ENCODE data around the gene KIAA2012.
A peak's percentile ranks its signal among the peaks of the same experiment; 100 is the strongest.

KIAA2012 gene

DNA sequence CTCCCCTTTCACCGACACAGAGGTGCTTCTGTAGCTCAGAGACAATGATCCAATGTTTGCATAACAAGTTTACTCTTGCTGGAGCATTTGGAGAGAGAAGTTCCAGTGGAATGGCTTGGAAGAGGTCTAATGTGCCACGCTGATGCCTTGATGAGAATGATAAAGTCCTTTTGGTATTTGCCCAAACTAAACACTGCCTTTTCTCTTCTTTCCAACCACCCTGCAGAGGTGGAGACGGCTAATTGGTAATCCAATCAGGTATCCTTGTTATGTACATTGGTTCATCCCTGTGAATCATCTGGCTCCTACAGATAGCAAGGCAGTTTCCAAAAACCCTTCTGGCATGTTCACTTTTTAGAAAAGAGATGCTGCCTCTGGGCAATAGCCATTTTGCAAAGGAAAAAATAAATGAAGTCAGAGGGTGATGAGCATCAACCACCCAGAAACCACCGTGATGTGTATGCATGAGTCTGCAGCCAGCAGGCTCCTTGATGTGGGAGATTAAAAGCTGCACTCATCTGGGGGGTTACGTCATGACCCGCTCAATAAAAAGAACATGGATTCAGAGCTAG is 40.6 kb downstream of the KIAA2012 start:
- H3K4me3 ChIP-seq (ENCODE audit: low read depth, low read length): no peak overlapping the region
- peak; percentile 41 for DNase-seq (ENCODE audit: low read depth)
- TF ChIP-seq, protein P1, sequence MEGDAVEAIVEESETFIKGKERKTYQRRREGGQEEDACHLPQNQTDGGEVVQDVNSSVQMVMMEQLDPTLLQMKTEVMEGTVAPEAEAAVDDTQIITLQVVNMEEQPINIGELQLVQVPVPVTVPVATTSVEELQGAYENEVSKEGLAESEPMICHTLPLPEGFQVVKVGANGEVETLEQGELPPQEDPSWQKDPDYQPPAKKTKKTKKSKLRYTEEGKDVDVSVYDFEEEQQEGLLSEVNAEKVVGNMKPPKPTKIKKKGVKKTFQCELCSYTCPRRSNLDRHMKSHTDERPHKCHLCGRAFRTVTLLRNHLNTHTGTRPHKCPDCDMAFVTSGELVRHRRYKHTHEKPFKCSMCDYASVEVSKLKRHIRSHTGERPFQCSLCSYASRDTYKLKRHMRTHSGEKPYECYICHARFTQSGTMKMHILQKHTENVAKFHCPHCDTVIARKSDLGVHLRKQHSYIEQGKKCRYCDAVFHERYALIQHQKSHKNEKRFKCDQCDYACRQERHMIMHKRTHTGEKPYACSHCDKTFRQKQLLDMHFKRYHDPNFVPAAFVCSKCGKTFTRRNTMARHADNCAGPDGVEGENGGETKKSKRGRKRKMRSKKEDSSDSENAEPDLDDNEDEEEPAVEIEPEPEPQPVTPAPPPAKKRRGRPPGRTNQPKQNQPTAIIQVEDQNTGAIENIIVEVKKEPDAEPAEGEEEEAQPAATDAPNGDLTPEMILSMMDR (IDR thresholded peaks at IDR 0.05; ENCODE audit: low read depth, low read length): no peak
- TF ChIP-seq POLR2A (IDR thresholded peaks at IDR 0.05; ENCODE audit: extremely low read depth, insufficient read length) (no peak), MYC (IDR thresholded peaks at IDR 0.05; ENCODE audit: low read depth, low read length) (no peak)
- TF ChIP-seq, protein P2, sequence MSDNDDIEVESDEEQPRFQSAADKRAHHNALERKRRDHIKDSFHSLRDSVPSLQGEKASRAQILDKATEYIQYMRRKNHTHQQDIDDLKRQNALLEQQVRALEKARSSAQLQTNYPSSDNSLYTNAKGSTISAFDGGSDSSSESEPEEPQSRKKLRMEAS (IDR thresholded peaks at IDR 0.05; ENCODE audit: low read depth, low read length): no peak

DNA sequence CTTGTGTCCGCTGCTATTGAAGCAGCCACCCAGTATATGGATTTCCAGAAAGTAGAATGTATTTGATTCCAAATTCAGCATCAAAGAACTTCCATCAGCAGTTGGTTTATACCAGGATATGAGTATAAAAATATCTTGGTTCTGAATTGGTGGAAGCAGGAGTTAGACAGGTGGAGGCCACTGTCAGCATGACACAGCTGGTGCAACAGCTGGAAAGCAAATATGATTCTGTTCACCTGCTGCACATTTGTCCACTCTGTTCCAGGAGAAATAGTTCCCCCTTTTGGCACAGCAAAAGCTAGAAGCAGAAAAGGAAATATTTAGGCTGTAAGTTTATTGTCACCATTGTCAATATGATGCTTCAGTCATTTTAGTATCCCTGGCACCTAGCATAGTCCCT is 41.2 kb downstream of the KIAA2012 start:
- TF ChIP-seq, protein P2 (IDR thresholded peaks at IDR 0.05; ENCODE audit: low read depth, low read length): no peak
- TF ChIP-seq, protein P1 (IDR thresholded peaks at IDR 0.05; ENCODE audit: low read depth, low read length): no peak
- no peak for TF ChIP-seq POLR2A (IDR thresholded peaks at IDR 0.05; ENCODE audit: extremely low read depth, insufficient read length)
- no peak for TF ChIP-seq MYC (IDR thresholded peaks at IDR 0.05; ENCODE audit: low read depth, low read length)

DNA sequence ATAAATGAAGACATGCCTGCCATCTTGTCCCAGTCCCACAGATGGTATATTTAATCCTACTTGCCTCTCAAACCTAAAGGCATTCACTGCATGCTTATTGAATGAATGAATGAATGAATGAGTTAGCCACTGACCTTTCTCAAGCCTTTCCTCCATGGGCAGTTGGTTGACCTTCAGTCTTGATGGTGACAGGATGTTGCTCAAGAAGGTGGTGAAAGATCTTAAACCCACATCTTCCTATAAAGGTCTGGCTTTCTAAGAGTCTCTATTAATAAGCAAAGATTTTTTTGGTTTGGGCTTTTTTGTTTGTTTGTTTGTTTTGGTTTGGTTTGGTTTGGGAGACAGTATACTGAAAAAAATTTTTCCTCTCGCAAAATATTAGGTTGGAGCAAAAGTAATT is 41.7 kb downstream of the KIAA2012 start:
- DNase-seq (ENCODE audit: low read depth): peak; percentile 78
- H3K4me3 ChIP-seq (ENCODE audit: low read depth, low read length): no peak overlapping the region
- TF ChIP-seq, protein P2 (IDR thresholded peaks at IDR 0.05; ENCODE audit: low read depth, low read length): no peak
- TF ChIP-seq, protein P1 (IDR thresholded peaks at IDR 0.05; ENCODE audit: low read depth, low read length): no peak
- TF ChIP-seq MYC (IDR thresholded peaks at IDR 0.05; ENCODE audit: low read depth, low read length) (no peak), POLR2A (IDR thresholded peaks at IDR 0.05; ENCODE audit: extremely low read depth, insufficient read length) (no peak)

More for the DNA sequence above, 41.2 kb downstream of the KIAA2012 start:
- H3K4me3 ChIP-seq (ENCODE audit: low read depth, low read length): no peak overlapping the region
- DNase-seq (ENCODE audit: low read depth): peak; percentile 36

DNA sequence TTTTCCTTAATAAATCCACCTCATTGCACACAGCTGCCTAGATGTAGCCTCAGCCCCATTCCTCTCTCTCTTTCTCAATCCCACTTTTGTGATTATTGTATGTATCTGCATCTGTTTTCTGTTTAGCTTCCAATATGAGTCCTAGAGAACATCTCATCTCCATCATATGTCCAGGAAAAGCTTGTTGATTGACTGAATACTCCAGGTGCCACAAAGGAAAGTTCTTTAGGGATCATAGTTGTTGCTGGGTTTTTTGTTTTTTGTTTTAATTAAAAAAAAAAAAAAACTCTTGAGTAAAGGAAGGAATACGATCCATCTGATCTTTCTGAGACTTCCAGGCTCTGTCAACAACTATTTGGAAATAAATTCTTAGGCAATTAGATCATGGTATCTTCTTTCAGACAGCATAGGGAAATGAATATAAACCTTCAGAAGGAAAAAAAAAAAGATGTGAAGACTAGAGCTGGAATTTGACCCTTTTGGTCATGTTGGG is 42.5 kb downstream of the KIAA2012 start:
- no peak for DNase-seq (ENCODE audit: low read depth)
- TF ChIP-seq POLR2A (IDR thresholded peaks at IDR 0.05; ENCODE audit: extremely low read depth, insufficient read length) (no peak), MYC (IDR thresholded peaks at IDR 0.05; ENCODE audit: low read depth, low read length) (no peak)
- TF ChIP-seq, protein P1 (IDR thresholded peaks at IDR 0.05; ENCODE audit: low read depth, low read length): no peak
- TF ChIP-seq, protein P2 (IDR thresholded peaks at IDR 0.05; ENCODE audit: low read depth, low read length): no peak
- no peak overlapping the region for H3K4me3 ChIP-seq (ENCODE audit: low read depth, low read length)

DNA sequence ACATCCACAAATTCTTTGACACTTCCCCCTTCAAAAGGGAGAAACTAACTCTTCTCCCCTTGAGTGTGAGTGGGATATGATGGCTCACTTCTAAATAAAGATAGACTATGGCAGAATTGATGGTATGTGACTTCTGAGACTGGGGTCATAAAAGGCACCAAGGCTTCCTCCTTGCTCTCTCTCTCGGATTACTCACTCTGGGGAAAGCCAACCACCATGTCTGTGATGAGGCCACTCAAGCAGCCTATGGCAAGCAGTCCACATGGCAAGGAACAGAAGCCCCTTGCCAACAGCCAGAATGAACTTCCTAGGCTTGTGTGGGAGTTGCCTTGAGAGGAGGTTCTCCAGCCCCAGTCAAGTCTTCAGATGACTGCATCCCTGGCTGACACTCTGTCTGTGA is 43.6 kb downstream of the KIAA2012 start:
- peak; percentile 35 for DNase-seq (ENCODE audit: low read depth)
- H3K4me3 ChIP-seq (ENCODE audit: low read depth, low read length): no peak overlapping the region
- no peak for TF ChIP-seq POLR2A (IDR thresholded peaks at IDR 0.05; ENCODE audit: extremely low read depth, insufficient read length)

DNA sequence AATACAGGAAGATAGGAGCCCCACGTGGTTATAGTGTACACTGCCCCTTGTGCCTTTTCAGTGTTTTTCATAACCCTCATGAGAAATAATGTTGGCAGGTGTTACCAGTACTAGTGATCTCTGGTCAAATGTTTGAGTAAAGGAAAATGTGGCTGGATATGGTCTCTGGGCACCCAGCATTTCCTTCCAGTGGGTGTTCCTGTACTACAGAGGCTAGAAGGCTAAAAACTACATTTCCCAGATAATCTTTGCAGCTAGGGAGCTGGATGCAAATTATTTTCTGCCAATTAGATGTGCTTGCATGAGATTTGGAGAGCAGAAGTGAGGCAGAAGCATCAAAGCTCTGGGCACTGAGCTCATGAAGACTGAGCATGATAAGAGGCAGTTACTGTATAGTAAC is 45.1 kb downstream of the KIAA2012 start:
- TF ChIP-seq, protein P2 (IDR thresholded peaks at IDR 0.05; ENCODE audit: low read depth, low read length): no peak
- no peak for TF ChIP-seq POLR2A (IDR thresholded peaks at IDR 0.05; ENCODE audit: extremely low read depth, insufficient read length)
- TF ChIP-seq, protein P1 (IDR thresholded peaks at IDR 0.05; ENCODE audit: low read depth, low read length): no peak
- no peak for TF ChIP-seq MYC (IDR thresholded peaks at IDR 0.05; ENCODE audit: low read depth, low read length)
- no peak for DNase-seq (ENCODE audit: low read depth)
- H3K4me3 ChIP-seq (ENCODE audit: low read depth, low read length): no peak overlapping the region

Data from NB4 (cell line).